OCI-LY3 (cell line): Measurements from ENCODE around the gene HIVEP3.

Experiments
- CTCF ChIP-seq: fragments of 200-600, 300-600 bp; sonication (generic); IDR thresholded peaks from 2 replicates; pipeline ENCODE4 v1.5.1; 2014; ENCODE audit warnings: antibody characterized with exemption, low read length, low read depth
- EZH2phosphoT487 ChIP-seq: fragments of 200-600 bp; shearing (Covaris generic); IDR thresholded peaks from 2 replicates; pipeline ENCODE4 v1.6.1; 2018; ENCODE audit warnings: antibody characterized with exemption, mixed run types, low read depth

GRCh38 chr1:41515131-41515678 is 403.5 kb downstream of the HIVEP3 start:
- no peak for TF ChIP-seq CTCF
- no peak for TF ChIP-seq EZH2phosphoT487
